Astrocyte of the cerebellum (primary cell): ENCODE results near the gene FAF1.

Experiments
- DNase-seq: peaks from one replicate; pipeline ENCODE4 v3.0.0-alpha.2; 2011; ENCODE audit warnings: low read depth
- H3K4me3 ChIP-seq: 2 replicates; pipeline ENCODE4 v1.5.1; 2011; ENCODE audit warnings: mild to moderate bottlenecking, low read depth, low read length, moderate library complexity
- CTCF ChIP-seq: IDR thresholded peaks from 2 replicates; pipeline ENCODE4 v1.5.1; 2012; ENCODE audit warnings: low read length, low read depth, moderate library complexity, mild to moderate bottlenecking; ENCODE audit errors: missing control alignments
- in situ Hi-C: cut with HindIII; loops from 2 replicates; pipeline ENCODE4 v1.10.0; 2017; ENCODE audit warnings: low sequenced_read_pairs

The FAF1 gene

DNA sequence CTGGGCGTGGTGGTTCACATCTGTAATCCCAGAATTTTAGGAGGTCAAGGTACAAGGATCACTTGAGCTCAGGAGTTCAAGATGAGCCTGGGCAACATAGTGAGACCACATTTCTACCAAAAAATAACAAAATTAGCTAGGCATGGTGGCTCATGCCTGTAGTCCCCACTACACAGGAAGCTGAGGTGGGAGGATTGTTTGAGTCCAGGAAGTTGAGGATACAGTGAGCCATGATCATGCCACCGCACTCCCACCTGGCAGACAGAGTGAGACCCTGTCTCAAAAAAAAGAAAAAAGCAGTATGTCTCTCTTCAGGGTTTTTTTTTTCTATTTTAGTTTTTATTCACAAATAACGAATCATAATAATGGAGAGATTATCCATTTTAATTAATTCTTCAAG is 303.1 kb downstream of the FAF1 start:
- in situ Hi-C loops = no loop called here
- no peak for DNase-seq

GRCh38 chr1:50651476-50652263 is 308.4 kb downstream of the FAF1 start:
- no peak for TF ChIP-seq CTCF
- DNase-seq = no peak
- no peak overlapping the region for H3K4me3 ChIP-seq
- in situ Hi-C loops = no loop called here

More for the DNA sequence above, 303.1 kb downstream of the FAF1 start:
- no peak for TF ChIP-seq CTCF
- no peak overlapping the region for H3K4me3 ChIP-seq

DNA sequence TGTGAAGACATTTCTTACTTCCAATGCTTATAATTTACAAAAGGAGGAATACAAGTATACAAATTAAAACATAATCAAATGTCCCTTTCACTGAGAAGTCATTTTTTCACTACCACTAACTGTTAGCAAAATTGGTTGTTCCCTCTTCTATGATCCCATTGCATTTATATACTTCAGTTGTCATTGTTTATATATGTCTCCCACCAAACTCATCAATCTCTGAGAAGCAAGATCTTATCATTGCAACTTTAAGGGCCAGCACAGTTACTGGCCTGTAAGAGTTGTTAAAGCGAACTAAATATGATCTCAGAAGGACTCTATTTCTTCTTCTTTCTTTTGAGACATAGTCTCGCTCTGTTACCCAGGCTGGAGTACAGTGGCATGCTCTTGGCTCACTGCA is 313.5 kb downstream of the FAF1 start:
- in situ Hi-C loops = no loop called here
- H3K4me3 ChIP-seq = no peak overlapping the region
- no peak for DNase-seq
- no peak for TF ChIP-seq CTCF

DNA sequence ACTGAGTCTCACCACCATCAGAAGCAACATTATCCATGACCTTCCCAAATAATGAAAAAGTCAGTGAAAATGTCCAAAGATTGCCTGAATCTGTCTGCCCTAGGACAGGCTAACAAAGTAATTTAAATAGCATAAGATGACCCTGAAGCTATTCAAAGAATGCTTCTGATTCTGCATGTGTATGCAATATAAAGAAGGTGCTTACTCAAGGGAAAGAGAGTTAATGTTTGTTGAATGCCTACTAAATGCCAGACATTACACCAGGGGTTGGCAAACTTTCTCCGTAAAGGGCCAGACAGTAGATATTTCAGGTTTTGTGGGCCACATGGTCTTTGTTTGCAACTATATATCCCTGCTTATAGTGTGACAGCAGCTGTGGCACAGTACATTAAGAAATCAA is 314.9 kb downstream of the FAF1 start:
- no peak overlapping the region for H3K4me3 ChIP-seq
- in situ Hi-C loops = no loop called here

DNA sequence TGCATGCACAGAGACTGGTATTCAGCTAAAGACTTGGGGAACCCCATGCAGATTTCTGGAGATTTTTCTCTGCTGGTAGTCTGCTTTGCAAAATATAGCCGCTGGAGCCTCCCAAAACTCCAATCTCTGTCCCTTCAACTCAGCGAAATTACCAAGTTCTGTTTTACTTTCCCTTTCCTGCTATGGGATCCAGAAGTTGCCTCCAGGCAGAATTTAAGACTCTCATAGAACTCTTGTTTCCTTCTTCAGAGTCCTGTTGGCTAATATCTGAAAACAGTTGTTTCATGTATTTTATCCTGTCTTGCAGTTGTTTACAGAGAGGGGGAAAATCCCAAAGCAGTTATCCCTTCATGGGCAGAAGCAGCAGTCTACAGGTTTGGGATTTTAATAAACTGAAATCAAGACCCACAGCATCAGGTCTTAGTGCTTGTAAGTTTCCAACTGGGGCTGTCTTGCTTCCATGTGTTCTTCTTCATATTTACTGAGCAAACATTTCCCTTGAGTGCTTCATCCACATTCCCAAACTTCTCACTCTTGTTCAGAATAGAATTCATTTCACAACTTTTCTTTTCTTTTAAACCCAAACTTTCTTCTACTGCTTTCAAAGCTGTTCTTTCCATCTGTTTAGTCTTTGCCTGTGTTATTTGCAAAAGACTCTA is 315.5 kb downstream of the FAF1 start:
- in situ Hi-C loops = no loop called here
- no peak for TF ChIP-seq CTCF
- DNase-seq = no peak
- H3K4me3 ChIP-seq = no peak overlapping the region

More for the DNA sequence above, 314.9 kb downstream of the FAF1 start:
- no peak for TF ChIP-seq CTCF
- no peak for DNase-seq

DNA sequence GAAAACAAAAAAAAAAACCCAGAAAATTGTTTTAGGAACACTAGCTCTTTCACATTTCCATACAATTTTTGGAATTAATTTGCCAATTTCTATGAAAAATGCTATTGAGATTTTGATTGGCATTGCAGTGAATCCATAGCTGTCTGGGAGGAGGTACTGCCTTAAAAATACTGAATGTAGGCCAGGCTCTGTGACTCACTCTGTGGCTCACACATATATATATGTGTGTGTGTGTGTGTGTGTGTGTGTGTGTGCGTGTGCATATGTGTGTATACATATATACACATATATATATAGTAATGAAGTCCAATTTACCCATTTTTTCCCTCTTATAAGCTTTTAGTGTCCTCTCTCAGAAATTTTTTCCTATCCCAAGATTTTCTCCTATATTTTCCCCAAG is 322.6 kb downstream of the FAF1 start:
- no peak for DNase-seq
- no peak overlapping the region for H3K4me3 ChIP-seq
- TF ChIP-seq CTCF = no peak
- in situ Hi-C loops = no loop called here
